Measurements from ENCODE around the gene IARS1. TPM values are rescaled to one million over a fixed set of nuclear protein-coding genes. Genes with fewer than 3 reads are reported as not detected.

The IARS1 gene
- total and polyA plus RNA-seq, 4 donors: 21.6 to 120 (median 82.0) TPM

DNA sequence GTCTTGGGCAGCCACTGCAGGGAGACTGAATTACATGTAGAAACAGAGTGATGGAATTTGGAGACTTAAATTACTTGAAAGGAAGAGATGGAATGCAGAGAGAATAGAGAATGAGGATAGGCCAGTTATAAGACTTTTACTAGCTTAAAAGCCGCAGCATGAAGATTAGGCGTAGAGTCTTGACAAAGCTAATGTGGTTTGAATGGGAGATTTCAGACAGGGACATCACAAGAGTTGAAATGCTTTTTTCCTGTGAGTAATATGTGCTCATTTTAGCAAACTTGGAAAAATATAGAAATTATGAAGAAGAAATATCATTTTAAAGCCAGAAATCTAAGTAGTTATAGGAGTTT lies 39.8 kb upstream of the IARS1 start:
- no peak overlapping the region for H3K4me3 ChIP-seq
- DNase-seq (no peak), ATAC-seq (ENCODE audit: insufficient read depth, low FRiP score) (no peak)
- H3K9me3 ChIP-seq (ENCODE audit: control insufficient read depth in 4 of 4, insufficient read depth in 3 of 4, low read length in 3 of 4): no peaks in the 10 kb centered on the region
- H3K9ac ChIP-seq (ENCODE audit: insufficient read depth in 1 of 2, low read length in 2 of 2): no peak overlapping the region
- 95 to 100% methylated on average over 2 of the region's 2 CpGs for WGBS, 2 donors
- peak overlapping the region in 1 of 2 donors; percentile 9 for H3K27ac ChIP-seq (ENCODE audit: low read depth in 1 of 2, low read length in 1 of 2)
- TF ChIP-seq, protein P1, sequence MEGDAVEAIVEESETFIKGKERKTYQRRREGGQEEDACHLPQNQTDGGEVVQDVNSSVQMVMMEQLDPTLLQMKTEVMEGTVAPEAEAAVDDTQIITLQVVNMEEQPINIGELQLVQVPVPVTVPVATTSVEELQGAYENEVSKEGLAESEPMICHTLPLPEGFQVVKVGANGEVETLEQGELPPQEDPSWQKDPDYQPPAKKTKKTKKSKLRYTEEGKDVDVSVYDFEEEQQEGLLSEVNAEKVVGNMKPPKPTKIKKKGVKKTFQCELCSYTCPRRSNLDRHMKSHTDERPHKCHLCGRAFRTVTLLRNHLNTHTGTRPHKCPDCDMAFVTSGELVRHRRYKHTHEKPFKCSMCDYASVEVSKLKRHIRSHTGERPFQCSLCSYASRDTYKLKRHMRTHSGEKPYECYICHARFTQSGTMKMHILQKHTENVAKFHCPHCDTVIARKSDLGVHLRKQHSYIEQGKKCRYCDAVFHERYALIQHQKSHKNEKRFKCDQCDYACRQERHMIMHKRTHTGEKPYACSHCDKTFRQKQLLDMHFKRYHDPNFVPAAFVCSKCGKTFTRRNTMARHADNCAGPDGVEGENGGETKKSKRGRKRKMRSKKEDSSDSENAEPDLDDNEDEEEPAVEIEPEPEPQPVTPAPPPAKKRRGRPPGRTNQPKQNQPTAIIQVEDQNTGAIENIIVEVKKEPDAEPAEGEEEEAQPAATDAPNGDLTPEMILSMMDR (IDR thresholded peaks at IDR 0.05; ENCODE audit: control extremely low read depth, extremely low read depth): no peak
- H3K27me3 ChIP-seq (ENCODE audit: control insufficient read depth in 3 of 3, insufficient read depth in 3 of 3, low read length in 2 of 3): no peaks in the 10 kb centered on the region
- H3K4me1 ChIP-seq (ENCODE audit: control insufficient read depth in 5 of 5, insufficient read depth in 5 of 5, low read length in 5 of 5): no peaks in the 10 kb centered on the region
- H3K36me3 ChIP-seq (ENCODE audit: control insufficient read depth in 4 of 4, insufficient read depth in 4 of 4, low read length in 4 of 4): peaks cover 0 to 3% (median under 1%) of the 10 kb centered on the region in 4 donors

DNA sequence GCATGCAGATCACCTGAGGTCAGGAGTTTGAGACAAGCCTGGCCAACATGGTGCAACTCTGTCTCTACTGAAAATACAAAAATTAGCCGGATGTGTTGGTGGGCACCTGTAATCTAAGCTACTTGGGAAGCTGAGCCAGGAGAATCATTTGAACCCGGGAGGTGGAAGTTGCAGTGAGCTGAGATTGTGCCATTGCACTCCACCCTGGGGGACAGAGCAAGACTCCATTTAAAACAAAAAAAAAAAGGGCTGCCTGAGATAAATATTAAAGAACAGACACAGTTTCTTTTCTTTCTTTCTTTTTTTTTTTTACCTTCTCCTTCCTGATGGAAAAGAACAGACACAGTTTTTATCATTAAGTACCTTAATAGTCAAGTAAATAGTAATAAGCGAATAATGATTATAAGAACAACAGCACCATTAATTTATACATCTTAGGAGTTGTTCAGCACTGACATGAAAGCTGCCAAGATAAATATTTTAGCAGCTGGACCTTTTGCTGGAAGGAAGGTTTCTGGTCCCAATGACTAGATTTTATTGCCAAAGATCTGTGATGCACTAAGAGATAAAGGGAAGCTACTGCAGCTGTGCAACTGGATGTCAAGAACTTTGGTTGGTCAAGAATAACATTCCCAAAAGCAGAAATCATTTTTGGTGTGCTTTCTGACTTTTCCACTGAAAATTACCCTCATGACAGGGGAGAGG lies 39.2 kb upstream of the IARS1 start:
- TF ChIP-seq, protein P1 (IDR thresholded peaks at IDR 0.05; ENCODE audit: control extremely low read depth, extremely low read depth): no peak
- no peak overlapping the region for H3K4me3 ChIP-seq

DNA sequence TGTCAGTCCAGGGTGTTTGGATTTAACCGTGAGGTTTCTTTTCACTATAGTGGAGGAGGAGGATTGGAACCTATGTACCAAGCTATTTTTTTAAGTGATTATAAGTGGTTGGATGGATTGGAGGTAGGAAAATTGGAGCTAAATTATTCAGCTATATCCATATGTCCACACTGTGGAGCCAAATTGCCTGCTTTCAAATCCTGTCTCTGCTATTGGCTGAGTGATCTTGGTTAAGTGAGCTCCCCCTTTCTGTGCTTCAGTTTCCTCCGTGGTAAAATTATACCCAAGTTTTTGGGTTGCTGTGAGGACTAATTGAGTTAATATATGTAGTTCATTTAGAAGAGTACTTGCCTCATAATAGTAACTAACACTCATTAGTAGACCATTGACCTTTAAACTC lies 34.7 kb upstream of the IARS1 start:
- DNase-seq (peak in 2 of 3 donors; percentile 55 to 64), ATAC-seq (ENCODE audit: insufficient read depth, low FRiP score) (no peak)
- no peak overlapping the region for H3K27ac ChIP-seq (ENCODE audit: low read depth in 1 of 2, low read length in 1 of 2)
- WGBS, 2 donors: 44 to 47% methylated on average over 2 of the region's 2 CpGs
- H3K4me3 ChIP-seq: no peak overlapping the region
- H3K36me3 ChIP-seq (ENCODE audit: control insufficient read depth in 4 of 4, insufficient read depth in 4 of 4, low read length in 4 of 4): peaks cover 0 to 4% (median 2%) of the 10 kb centered on the region in 4 donors
- TF ChIP-seq, protein P1 (IDR thresholded peaks at IDR 0.05; ENCODE audit: control extremely low read depth, extremely low read depth): no peak
- H3K27me3 ChIP-seq (ENCODE audit: control insufficient read depth in 3 of 3, insufficient read depth in 3 of 3, low read length in 2 of 3): no peaks in the 10 kb centered on the region
- peaks cover 0 to 17% (median 4%) of the 10 kb centered on the region in 5 donors for H3K4me1 ChIP-seq (ENCODE audit: control insufficient read depth in 5 of 5, insufficient read depth in 5 of 5, low read length in 5 of 5)
- H3K9ac ChIP-seq (ENCODE audit: insufficient read depth in 1 of 2, low read length in 2 of 2): no peak overlapping the region
- H3K9me3 ChIP-seq (ENCODE audit: control insufficient read depth in 4 of 4, insufficient read depth in 3 of 4, low read length in 3 of 4): no peaks in the 10 kb centered on the region

More for the DNA sequence above, 39.2 kb upstream of the IARS1 start:
- DNase-seq (no peak), ATAC-seq (ENCODE audit: insufficient read depth, low FRiP score) (no peak)
- Histone ChIP-seq H3K27ac (ENCODE audit: low read depth in 1 of 2, low read length in 1 of 2) (peak overlapping the region in 1 of 2 donors; percentile 10), H3K27me3 (ENCODE audit: control insufficient read depth in 3 of 3, insufficient read depth in 3 of 3, low read length in 2 of 3) (no peaks in the 10 kb centered on the region), H3K9ac (ENCODE audit: insufficient read depth in 1 of 2, low read length in 2 of 2) (no peak overlapping the region), H3K36me3 (ENCODE audit: control insufficient read depth in 4 of 4, insufficient read depth in 4 of 4, low read length in 4 of 4) (peaks cover 0 to 3% (median under 1%) of the 10 kb centered on the region in 4 donors), H3K9me3 (ENCODE audit: control insufficient read depth in 4 of 4, insufficient read depth in 3 of 4, low read length in 3 of 4) (no peaks in the 10 kb centered on the region), H3K4me1 (ENCODE audit: control insufficient read depth in 5 of 5, insufficient read depth in 5 of 5, low read length in 5 of 5) (no peaks in the 10 kb centered on the region)
- WGBS, 2 donors: 79 to 85% methylated on average over 3 of the region's 3 CpGs
